Measurements from ENCODE around the gene CAMK1G. TPM values are rescaled to one million over a fixed set of nuclear protein-coding genes. Genes with fewer than 3 reads are reported as not detected.

Gene CAMK1G
- total RNA-seq (not detected in 2 replicates), polyA plus RNA-seq (not detected in 2 replicates), polyA minus RNA-seq (not detected in 2 replicates), Bru-seq, nascent RNA (not detected), BruChase-seq, experiment 1, labeled RNA remaining after a 6-hour chase (not detected), BruChase-seq, experiment 2, labeled RNA remaining after a 2-hour chase (not detected)
- polyA plus RNA-seq (2011; cell fraction: cytosol; rRNA removed) = not detected in 2 replicates
- not detected in 2 replicates for polyA plus RNA-seq (2011; cell fraction: nucleus; rRNA removed)
- not detected in 2 replicates for polyA plus RNA-seq (2012)
- not detected for polyA minus RNA-seq (2011; cell fraction: cytosol; rRNA and poly(A)+ RNA removed)
- not detected in 2 replicates for polyA minus RNA-seq (2011; cell fraction: nucleus; rRNA and poly(A)+ RNA removed)
- long read RNA-seq = 0 reads

DNA sequence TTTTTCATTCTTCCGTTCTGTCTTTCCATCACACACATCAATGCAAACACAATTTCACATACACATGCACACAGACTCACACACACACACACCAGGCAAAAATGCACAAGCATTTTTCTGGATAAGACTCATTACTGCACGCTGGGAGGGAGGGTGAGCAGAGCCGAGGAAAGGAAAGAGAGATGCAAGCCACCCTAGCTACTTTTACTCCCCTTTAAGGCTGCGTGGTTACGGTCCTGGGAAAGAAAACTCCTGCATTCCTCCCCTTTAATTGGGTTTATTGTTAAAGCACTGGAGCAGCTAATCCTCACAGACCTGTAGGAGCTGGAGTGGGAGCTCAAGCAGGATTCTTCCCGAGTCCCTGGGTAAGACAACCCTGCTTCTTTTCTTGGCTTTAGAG is at the start of gene CAMK1G:
CAMK1G (plus strand) TSS at position 307 of the 400 bp plus-strand sequence. CDS start 11,270 bp downstream, outside the sequence.
- H3K9me3 ChIP-seq (replicated peaks; ENCODE audit: control insufficient read depth, insufficient read depth, low read length) = no peaks in the 10 kb centered on the region
- H3K27me3 ChIP-seq (ENCODE audit: control insufficient read depth in 2 of 2, insufficient read depth in 2 of 2, low read length in 2 of 2) = peaks cover 38 to 42% of the 10 kb centered on the region in 2 experiments
- dilution Hi-C loops (cut with MboI; ENCODE audit: extremely low pct_ligation_motif_present, low sequenced_read_pairs) (loop anchor here (25.0 kb wide), 1 partner anchor 104 kb away; the partner anchor contains the start of gene G0S2), intact Hi-C loops (cut with micrococcal nuclease) (no loop called here)
- no peak for FAIRE-seq
- no peaks in the 10 kb centered on the region for H4K20me1 ChIP-seq (replicated peaks; ENCODE audit: control insufficient read depth, extremely low read depth, insufficient read depth, low read length)
- no peaks in the 10 kb centered on the region for H3K9me1 ChIP-seq (replicated peaks; ENCODE audit: control insufficient read depth, extremely low read depth, insufficient read depth, low read length)
- TF ChIP-seq MAX (IDR thresholded peaks at IDR 0.05; ENCODE audit: insufficient read depth, insufficient read length) (no peak), FOS (IDR thresholded peaks at IDR 0.05; ENCODE audit: borderline replicate concordance, insufficient read depth, low read length) (no peak), EZH2 (IDR thresholded peaks at IDR 0.05; ENCODE audit: borderline replicate concordance, low read depth, low read length, severe bottlenecking) (no peak), JUN (IDR thresholded peaks at IDR 0.05; ENCODE audit: borderline replicate concordance, insufficient read depth, insufficient read length, low read depth) (no peak), POLR2A (IDR thresholded peaks at IDR 0.05; ENCODE audit: low read depth, low read length) (no peak), MYC (IDR thresholded peaks at IDR 0.05; ENCODE audit: low read depth, low read length) (no peak), GATA2 (IDR thresholded peaks at IDR 0.05; ENCODE audit: insufficient read depth, insufficient read length, low read depth, low read length) (no peak), POLR2AphosphoS5 (IDR thresholded peaks at IDR 0.05; ENCODE audit: insufficient read depth, low read depth, low read length) (no peak)
- TF ChIP-seq, protein P1, sequence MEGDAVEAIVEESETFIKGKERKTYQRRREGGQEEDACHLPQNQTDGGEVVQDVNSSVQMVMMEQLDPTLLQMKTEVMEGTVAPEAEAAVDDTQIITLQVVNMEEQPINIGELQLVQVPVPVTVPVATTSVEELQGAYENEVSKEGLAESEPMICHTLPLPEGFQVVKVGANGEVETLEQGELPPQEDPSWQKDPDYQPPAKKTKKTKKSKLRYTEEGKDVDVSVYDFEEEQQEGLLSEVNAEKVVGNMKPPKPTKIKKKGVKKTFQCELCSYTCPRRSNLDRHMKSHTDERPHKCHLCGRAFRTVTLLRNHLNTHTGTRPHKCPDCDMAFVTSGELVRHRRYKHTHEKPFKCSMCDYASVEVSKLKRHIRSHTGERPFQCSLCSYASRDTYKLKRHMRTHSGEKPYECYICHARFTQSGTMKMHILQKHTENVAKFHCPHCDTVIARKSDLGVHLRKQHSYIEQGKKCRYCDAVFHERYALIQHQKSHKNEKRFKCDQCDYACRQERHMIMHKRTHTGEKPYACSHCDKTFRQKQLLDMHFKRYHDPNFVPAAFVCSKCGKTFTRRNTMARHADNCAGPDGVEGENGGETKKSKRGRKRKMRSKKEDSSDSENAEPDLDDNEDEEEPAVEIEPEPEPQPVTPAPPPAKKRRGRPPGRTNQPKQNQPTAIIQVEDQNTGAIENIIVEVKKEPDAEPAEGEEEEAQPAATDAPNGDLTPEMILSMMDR (IDR thresholded peaks at IDR 0.05; ENCODE audit: extremely low read depth in 1 of 2, insufficient read depth in 1 of 2, low read depth in 1 of 2, low read length in 2 of 2) = no peak
- CTCF ChIA-PET = interaction anchor here (1.0 to 6.9 kb wide), 5 partner anchors 10 to 109 kb away, joined by 3 to 65 read pairs (median 5); no protein-coding TSS in a partner anchor
- no peak for DNase-seq (ENCODE audit: low read depth, low spot score)
- H3K4me1 ChIP-seq (ENCODE audit: control insufficient read depth, extremely low read depth, insufficient read depth, low read length) = peaks cover 9% of the 10 kb centered on the region
- no TSS peak for BruUV-seq (replicated peaks)
- no peak within 1 kb of the TSS for H3K4me3 ChIP-seq (replicated peaks in 1 of 3; ENCODE audit: insufficient read depth in 1 of 3, low read depth in 1 of 3, low read length in 3 of 3)
- H2AFZ ChIP-seq (ENCODE audit: low read depth, low read length) = no peak within 1 kb of the TSS
- no peak within 1 kb of the TSS for H3K27ac ChIP-seq (ENCODE audit: insufficient read depth, low read depth, low read length)
- no peaks in the 10 kb centered on the region for H3K79me2 ChIP-seq (ENCODE audit: control insufficient read depth, insufficient read depth, low read length)
- POLR2A ChIA-PET = no interaction called here
- H3K4me2 ChIP-seq (ENCODE audit: insufficient read depth, low read length) = no peak within 1 kb of the TSS
- H3K9ac ChIP-seq (replicated peaks; ENCODE audit: extremely low read depth, insufficient read depth, low read length) = no peak within 1 kb of the TSS
- H3K36me3 ChIP-seq (ENCODE audit: control insufficient read depth in 2 of 2, extremely low read depth in 1 of 2, insufficient read depth in 2 of 2, low read length in 2 of 2) = no peaks in the 10 kb centered on the region

All from endothelial cell of umbilical vein (primary cell).